ENCODE results near the gene GALNT17. TPM values are rescaled to one million over a fixed set of nuclear protein-coding genes. Genes with fewer than 3 reads are reported as not detected.
"Not testable (repeated sequence)": the region's sequence is repeated elsewhere in the genome, so short reads cannot be mapped to it uniquely, and the experiment has no call there.

GALNT17 gene
- total RNA-seq, 1 donor from 2014 or later, result not detected

DNA sequence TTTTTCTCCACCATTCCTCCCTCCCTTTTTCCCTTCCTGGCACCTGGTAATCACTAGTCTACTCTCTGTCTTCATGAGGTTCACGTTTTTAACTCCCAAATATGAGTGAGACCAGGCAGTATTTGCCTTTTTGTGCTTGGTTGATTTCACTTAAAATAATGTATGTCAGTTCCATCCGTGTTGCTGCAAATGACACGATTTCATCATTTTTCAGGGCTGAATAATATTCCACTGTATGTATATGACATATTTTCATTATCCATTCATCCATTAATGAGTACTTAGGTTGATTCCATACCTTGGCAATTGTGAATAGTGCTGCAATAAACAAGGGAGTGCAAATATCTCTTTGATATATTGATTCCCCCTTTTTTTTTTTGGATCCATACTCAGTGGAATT is 25.8 kb downstream of the GALNT17 start:
- DNase-seq (ENCODE audit: extremely low read depth, low read depth, low spot score), result no peak

- no peak for DNase-seq (ENCODE audit: extremely low read depth, low read depth, low spot score)
Observed at GRCh38 chr7:71165708-71166107, 33.8 kb downstream of the GALNT17 start.

- no peak for DNase-seq (ENCODE audit: extremely low read depth, low read depth, low spot score)
Observed at GRCh38 chr7:71171476-71171875, 39.5 kb downstream of the GALNT17 start.

GRCh38 chr7:71173955-71174354 is 42.0 kb downstream of the GALNT17 start:
- no peak for DNase-seq (ENCODE audit: extremely low read depth, low read depth, low spot score)

GRCh38 chr7:71182438-71182935 is 50.5 kb downstream of the GALNT17 start:
- DNase-seq (ENCODE audit: extremely low read depth, low read depth, low spot score), result no peak

DNA sequence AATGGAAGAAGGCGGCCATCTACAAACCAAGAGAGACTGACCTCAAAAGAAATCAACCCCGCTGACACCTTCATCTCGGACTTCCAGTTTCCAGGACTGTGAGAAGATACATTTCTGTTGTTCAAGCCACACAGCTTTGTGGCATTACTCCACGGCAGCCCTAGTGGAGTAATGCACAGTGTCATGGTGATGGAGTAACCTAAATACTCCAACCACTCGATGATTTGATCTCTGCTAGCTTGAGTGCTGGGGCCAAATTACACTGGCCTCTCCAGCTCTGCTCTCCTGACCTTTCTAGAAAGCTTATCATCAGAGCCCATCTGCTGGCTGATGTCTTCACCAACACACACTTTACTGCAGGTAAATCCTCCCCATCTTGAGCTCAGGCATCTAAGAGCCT is 52.2 kb downstream of the GALNT17 start:
- DNase-seq (ENCODE audit: extremely low read depth, low read depth, low spot score), result no peak

DNA sequence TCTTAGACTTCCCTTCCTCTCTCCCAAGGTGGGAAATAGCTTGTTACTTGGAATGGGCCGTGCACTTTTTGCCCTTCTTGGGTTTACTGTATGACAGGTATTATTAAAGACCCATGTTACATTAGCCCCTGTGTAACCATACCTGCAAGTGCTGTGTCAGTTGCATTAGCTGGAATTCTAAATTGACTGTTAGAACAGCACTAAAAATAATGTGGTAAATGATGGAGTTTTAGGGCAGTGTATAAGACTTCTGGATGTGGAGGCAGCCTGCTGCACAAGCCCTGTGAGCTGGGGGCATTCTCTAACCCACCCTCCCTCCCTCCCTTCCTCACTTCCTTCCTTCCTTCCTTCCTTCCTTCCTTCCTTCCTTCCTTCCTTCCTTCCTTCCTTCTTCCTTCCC is 52.7 kb downstream of the GALNT17 start:
- DNase-seq (ENCODE audit: extremely low read depth, low read depth, low spot score), result no peak

GRCh38 chr7:71186535-71187057 is 54.7 kb downstream of the GALNT17 start:
- no peak for DNase-seq (ENCODE audit: extremely low read depth, low read depth, low spot score)

DNA sequence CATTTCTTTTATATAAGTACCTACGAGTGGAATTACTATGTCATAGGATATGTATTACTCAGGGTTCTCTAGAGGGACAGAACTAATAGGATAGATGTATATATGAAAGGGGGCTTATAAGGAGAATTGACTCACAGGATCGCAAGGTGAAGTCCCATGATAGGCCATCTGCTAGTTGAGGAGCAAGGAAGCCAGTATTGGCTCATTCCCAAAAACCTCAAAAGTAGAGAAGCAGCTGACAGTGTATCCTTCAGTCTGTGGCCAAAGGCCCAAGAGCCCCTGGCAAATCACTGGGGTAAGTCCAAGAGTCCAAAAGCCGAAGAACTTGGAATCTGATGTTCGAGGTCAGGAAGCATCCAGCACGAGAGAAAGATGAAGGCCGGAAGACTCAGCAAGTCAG is 59.8 kb downstream of the GALNT17 start:
- no peak for DNase-seq (ENCODE audit: extremely low read depth, low read depth, low spot score)

- DNase-seq (ENCODE audit: extremely low read depth, low read depth, low spot score), result no peak
Observed at GRCh38 chr7:71193099-71193810, 61.3 kb downstream of the GALNT17 start.

DNA sequence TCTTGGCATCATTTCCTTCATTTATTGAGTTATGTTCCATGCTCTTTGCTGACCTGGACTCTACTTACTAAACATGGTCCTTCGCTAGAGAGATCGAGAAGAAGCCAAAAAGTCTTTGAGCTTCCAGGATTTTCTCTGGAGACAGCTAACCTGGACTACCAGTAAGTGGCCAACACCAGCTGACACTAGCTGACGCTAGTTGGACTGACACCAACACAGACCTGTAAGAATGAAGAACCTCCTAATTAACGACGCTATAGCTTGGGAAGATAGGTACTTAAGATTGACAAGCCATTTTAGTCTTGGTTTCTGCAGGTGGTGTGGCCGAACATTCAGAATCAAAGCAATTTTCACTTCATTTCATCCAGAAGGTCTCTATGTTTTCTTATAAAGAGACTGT is 66.4 kb downstream of the GALNT17 start:
- no peak for DNase-seq (ENCODE audit: extremely low read depth, low read depth, low spot score)

- DNase-seq (ENCODE audit: extremely low read depth, low read depth, low spot score), result no peak
Observed at GRCh38 chr7:71198887-71199286, 66.9 kb downstream of the GALNT17 start.

DNA sequence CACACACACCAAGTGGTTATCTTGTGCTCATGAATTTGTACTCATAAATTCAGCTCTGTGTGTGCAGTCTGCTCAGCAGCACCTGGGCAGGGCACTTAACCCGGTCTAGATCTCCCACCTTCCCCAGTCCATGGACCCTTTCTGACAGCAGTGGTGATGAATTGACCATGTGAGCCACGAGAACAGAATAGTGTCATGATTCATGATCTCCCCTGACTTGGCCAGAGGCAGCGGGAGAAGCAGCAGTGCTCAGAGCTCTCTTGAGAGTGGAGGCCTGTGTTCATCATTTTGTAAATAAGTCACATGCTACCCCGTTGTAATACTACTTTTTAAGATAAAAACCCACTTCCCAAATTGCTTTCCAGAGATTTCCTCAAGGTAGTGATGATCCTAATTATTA is 74.2 kb downstream of the GALNT17 start:
- no peak for DNase-seq (ENCODE audit: extremely low read depth, low read depth, low spot score)

- DNase-seq (ENCODE audit: extremely low read depth, low read depth, low spot score), result no peak
Observed at GRCh38 chr7:71208881-71209280, 76.9 kb downstream of the GALNT17 start.

- DNase-seq (ENCODE audit: extremely low read depth, low read depth, low spot score), result not testable (repeated sequence)
Observed at GRCh38 chr7:71209484-71209883, 77.5 kb downstream of the GALNT17 start.

- DNase-seq (ENCODE audit: extremely low read depth, low read depth, low spot score), result no peak
Observed at GRCh38 chr7:71210220-71210619, 78.3 kb downstream of the GALNT17 start.

GRCh38 chr7:71212433-71212832 is 80.5 kb downstream of the GALNT17 start:
- DNase-seq (ENCODE audit: extremely low read depth, low read depth, low spot score), result not testable (repeated sequence)

DNA sequence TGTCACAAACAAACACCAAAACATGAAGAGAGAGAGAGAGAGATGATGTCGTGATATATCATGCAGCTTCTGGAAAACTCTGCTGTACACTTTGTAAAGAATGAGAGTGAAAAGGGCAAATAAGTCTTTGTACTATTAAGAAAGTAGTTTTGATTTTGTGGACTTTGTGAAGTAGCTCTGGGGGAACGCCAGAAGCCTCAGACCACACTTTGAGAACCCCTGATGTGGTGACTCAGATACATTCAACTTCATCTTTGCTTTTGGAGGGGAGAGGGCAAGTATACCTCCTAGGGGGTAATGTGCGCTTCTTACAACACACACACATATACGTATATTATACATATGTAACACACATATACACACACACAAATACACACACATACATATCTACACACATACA is 84.3 kb downstream of the GALNT17 start:
- DNase-seq (ENCODE audit: extremely low read depth, low read depth, low spot score), result no peak

DNA sequence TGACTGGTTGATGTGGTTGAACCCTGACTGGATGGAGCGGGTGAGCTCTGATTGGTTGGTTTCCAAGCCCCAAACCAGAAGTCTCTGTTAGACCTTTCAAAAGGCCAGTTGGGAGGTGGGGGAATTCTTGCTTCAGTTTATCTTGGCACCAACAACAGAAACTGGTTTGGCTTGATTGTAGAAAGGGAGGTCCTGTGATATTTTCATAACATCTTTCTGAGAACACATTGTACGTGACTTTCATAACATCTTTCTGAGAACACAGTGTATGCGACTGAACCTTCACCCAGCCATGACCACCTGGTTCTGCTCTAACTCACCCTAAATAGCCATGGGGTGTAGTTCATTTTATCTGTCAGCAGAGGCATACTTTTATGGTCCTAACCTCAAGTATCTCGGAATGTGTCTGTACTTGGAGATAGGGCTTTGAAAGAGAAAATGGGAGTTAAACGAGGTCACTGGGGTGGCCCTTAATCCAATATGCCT is 88.3 kb downstream of the GALNT17 start:
- no peak for DNase-seq (ENCODE audit: extremely low read depth, low read depth, low spot score)

- DNase-seq (ENCODE audit: extremely low read depth, low read depth, low spot score), result no peak
Observed at GRCh38 chr7:71221049-71221448, 89.1 kb downstream of the GALNT17 start.

DNA sequence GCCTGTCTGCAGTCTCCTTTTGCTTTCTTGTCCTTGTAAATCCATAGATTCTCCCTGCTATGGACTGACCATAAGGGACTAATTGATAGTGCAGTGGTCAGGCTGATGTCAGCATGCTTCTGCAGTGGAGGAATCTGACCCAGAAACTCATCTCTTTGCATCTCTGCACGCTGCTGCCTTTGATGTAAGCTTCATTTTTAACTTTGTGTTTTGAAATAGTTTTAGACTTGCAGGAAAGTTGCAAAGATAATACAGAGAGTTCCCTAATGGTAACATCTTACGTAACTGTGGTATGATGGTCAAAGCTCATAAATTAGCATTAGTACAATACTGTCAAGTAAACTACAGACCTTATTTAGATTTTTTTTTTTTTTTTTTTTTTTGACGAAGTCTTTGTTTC is 89.6 kb downstream of the GALNT17 start:
- DNase-seq (ENCODE audit: extremely low read depth, low read depth, low spot score), result no peak

- no peak for DNase-seq (ENCODE audit: extremely low read depth, low read depth, low spot score)
Observed at GRCh38 chr7:71227126-71227525, 95.2 kb downstream of the GALNT17 start.

All from glomerular endothelial cell (primary cell).